ENCODE data around the gene NRG2. TPM values are rescaled to one million over a fixed set of nuclear protein-coding genes. Genes with fewer than 3 reads are reported as not detected.

NRG2 gene
- total RNA-seq, 1 donor from 2014 or later: 2.0 TPM

DNA sequence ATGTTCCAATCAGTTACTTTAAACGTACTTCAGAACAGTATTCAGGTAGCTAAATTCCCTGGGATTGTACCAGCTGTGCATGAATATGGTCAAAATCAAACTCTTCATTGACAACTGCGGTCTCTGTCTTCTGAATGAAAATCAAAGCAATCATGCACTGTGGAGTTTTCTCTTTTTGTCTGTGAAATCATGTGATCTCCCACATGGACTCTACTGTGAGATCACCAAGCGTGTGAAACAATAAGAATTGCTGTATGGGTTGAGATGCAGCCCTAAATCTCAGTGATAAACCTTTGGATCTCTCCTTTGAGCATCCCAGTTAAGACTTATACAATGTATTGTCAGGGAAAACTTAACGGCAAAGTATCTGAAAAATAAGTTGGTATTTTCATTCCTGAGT is 6.1 kb downstream of the NRG2 start:
- TF ChIP-seq, protein P1, sequence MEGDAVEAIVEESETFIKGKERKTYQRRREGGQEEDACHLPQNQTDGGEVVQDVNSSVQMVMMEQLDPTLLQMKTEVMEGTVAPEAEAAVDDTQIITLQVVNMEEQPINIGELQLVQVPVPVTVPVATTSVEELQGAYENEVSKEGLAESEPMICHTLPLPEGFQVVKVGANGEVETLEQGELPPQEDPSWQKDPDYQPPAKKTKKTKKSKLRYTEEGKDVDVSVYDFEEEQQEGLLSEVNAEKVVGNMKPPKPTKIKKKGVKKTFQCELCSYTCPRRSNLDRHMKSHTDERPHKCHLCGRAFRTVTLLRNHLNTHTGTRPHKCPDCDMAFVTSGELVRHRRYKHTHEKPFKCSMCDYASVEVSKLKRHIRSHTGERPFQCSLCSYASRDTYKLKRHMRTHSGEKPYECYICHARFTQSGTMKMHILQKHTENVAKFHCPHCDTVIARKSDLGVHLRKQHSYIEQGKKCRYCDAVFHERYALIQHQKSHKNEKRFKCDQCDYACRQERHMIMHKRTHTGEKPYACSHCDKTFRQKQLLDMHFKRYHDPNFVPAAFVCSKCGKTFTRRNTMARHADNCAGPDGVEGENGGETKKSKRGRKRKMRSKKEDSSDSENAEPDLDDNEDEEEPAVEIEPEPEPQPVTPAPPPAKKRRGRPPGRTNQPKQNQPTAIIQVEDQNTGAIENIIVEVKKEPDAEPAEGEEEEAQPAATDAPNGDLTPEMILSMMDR (IDR thresholded peaks at IDR 0.05; ENCODE audit: unreplicated experiment): no peak
- peaks cover 5% of the 10 kb centered on the region for H3K4me1 Mint-ChIP-seq
- no peaks in the 10 kb centered on the region for H3K36me3 Mint-ChIP-seq

DNA sequence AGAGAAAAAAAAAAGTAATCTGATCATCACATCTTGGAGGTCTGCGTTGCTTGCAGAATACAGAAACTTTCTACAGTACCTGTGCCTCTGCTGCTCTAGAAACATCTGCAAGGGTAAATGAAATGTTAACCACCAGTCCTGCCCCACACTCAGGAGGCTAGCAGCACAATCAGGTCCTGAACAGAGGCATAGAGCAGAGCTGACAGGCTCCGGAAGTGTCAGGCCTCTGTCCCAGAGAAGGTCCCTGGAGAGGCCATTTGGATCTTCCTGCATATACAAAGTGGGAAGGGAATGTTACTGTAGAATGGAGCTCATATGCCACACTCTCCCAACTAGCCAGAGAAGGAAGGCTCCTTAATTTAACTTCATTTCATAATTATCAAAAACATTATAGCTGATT is 7.2 kb downstream of the NRG2 start:
- Mint-ChIP-seq H3K27me3 (ENCODE audit: low read depth) (peaks cover 92% of the 10 kb centered on the region), H3K4me1 (no peaks in the 10 kb centered on the region), H3K36me3 (no peaks in the 10 kb centered on the region), H3K4me3 (no peak overlapping the region), H3K9me3 (peaks cover 5% of the 10 kb centered on the region), H3K27ac (no peak overlapping the region)
- DNase-seq (ENCODE audit: low spot score in 2 of 2, unreplicated experiment in 2 of 2): no peak
- TF ChIP-seq, protein P1 (IDR thresholded peaks at IDR 0.05; ENCODE audit: unreplicated experiment): no peak

More for the DNA sequence above, 6.1 kb downstream of the NRG2 start:
- DNase-seq (ENCODE audit: low spot score in 2 of 2, unreplicated experiment in 2 of 2): no peak
- peaks cover 5% of the 10 kb centered on the region for H3K9me3 Mint-ChIP-seq
- H3K27ac Mint-ChIP-seq: no peak overlapping the region
- no peak overlapping the region for H3K4me3 Mint-ChIP-seq
- peaks cover 94% of the 10 kb centered on the region for H3K27me3 Mint-ChIP-seq (ENCODE audit: low read depth)

DNA sequence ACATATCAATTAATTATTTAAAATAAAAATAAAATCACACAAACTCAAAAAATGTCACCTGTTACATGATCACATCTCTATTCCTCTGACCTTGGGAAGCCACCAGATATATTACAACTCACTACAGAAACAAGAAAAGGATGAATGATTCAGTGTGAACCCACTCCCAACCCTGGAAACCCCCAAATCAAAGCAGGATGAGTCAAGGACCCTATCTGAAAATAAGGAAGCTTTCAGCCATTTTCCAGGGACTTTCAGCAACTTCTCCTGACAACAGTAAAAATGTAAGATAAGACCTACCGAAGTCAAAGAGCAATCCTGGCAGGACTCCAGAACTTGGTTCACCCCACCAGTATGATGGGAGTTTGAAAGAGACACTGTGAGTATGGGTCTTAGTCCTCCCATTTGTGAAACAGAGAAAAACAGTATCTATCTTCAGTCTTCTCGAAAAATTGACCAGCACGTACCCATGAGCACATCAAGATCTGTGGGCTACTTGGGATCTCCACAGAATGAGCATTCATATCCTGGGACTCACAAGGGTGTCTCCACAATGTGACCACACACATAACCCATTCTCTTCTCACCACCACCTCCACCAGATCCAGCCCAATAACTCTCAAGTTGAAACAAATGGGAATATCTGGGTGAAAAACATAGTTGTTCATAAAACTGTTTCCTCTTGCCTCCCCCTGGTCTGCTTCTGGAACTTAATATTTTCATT is 9.9 kb downstream of the NRG2 start:
- Mint-ChIP-seq H3K4me1 (no peaks in the 10 kb centered on the region), H3K36me3 (no peaks in the 10 kb centered on the region), H3K27me3 (ENCODE audit: low read depth) (peaks cover 92% of the 10 kb centered on the region), H3K27ac (no peak overlapping the region), H3K9me3 (peaks cover 5% of the 10 kb centered on the region), H3K4me3 (no peak overlapping the region)
- TF ChIP-seq, protein P1 (IDR thresholded peaks at IDR 0.05; ENCODE audit: unreplicated experiment): no peak
- no peak for DNase-seq (ENCODE audit: low spot score in 2 of 2, unreplicated experiment in 2 of 2)

DNA sequence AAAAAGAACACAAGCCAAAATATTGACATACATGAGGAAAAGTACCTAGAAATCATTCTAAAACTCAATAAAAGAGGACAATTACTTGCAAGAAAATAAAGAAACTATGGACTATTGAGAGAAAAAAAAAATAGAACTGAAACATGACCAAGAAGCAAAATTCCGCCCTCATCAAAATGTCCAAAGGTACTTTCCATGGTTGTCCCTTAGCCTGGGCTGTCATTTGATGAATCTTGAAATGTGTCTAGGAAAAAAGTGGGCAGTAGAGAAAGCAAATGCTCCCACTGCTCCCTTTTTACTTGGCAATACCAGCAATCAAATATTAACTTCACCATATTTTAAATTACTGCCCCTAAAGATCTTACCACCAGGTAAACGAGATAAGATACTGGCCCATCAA is 10.8 kb downstream of the NRG2 start:
- Mint-ChIP-seq H3K9me3 (peaks cover 5% of the 10 kb centered on the region), H3K4me1 (no peaks in the 10 kb centered on the region), H3K27me3 (ENCODE audit: low read depth) (peaks cover 92% of the 10 kb centered on the region), H3K36me3 (no peaks in the 10 kb centered on the region), H3K27ac (no peak overlapping the region), H3K4me3 (no peak overlapping the region)
- TF ChIP-seq, protein P1 (IDR thresholded peaks at IDR 0.05; ENCODE audit: unreplicated experiment): no peak
- DNase-seq (ENCODE audit: low spot score in 2 of 2, unreplicated experiment in 2 of 2): no peak

DNA sequence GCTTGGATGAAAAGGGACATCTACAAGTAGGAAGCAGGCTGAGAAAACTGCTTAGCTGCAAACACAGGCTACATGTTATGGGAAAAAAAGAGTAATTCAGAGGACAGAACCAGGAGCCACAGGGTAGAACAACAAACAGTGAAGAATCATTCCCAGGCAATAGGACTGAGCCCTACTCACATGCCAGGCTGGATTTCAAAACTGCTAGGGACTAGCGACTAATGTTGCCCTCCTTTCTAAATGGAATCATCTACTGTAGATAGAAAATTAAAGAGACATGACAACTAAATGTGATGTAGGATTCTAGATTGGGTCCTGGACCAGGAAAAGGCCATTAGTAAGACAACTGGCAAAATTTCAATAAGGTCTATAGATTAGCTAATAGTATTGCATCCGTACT is 15.3 kb downstream of the NRG2 start:
- Mint-ChIP-seq H3K4me3 (no peak overlapping the region), H3K36me3 (no peaks in the 10 kb centered on the region), H3K27ac (no peak overlapping the region), H3K4me1 (no peaks in the 10 kb centered on the region), H3K9me3 (no peaks in the 10 kb centered on the region), H3K27me3 (ENCODE audit: low read depth) (peaks cover 76% of the 10 kb centered on the region)
- no peak for DNase-seq (ENCODE audit: low spot score in 2 of 2, unreplicated experiment in 2 of 2)
- TF ChIP-seq, protein P1 (IDR thresholded peaks at IDR 0.05; ENCODE audit: unreplicated experiment): no peak

All from mesothelial cell of epicardium (in vitro differentiated cells).